NCI-H1436 (cell line): ENCODE measurements around the gene DCUN1D4.

Experiments
- DNase-seq: peaks from one replicate; lab custom pipeline; 2025; lab: John Stamatoyannopoulos, UW

Gene DCUN1D4

DNA sequence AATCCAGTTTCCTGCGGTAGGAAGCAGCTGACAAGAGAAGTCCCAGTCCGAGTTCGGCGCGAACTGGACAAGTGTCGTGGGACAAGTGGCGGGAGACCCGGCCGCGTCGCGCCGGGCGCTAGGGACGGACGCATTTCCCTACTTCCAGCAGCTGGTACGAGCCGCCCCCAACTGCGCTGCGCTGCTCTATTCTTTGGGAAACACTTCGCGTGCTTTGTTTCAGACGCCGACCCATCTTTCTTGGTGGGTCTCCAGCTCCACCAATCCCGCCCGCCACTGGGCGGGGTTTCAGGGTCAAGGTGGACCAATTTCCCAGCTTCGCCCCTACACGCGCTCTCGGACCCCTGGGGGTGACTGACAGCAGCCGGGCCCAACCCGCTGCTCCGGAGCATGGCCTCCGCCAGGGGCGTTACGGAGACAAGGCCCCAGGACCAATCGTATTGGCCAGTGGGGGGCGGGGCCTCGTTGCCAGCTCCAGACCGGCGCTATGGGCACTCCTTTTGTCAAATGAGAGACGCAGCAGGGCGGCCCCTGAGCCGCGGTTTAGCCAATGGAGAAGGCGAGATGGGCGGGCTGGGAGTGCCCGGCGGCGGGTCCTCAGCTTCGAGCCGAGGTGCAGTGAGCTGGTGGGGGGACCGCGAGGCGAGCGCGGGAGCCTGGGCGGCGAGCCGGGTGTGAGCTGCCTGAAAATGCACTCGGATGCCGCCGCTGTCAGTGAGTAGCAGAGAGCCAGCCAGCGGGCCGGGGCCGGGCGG, at the start of gene DCUN1D4:
Gene DCUN1D4, plus strand, starts transcription at position 600 of the 755 bp plus-strand sequence. Its CDS starts 90 bp downstream, at position 690.
- DNase-seq = peak; percentile 99

DNA sequence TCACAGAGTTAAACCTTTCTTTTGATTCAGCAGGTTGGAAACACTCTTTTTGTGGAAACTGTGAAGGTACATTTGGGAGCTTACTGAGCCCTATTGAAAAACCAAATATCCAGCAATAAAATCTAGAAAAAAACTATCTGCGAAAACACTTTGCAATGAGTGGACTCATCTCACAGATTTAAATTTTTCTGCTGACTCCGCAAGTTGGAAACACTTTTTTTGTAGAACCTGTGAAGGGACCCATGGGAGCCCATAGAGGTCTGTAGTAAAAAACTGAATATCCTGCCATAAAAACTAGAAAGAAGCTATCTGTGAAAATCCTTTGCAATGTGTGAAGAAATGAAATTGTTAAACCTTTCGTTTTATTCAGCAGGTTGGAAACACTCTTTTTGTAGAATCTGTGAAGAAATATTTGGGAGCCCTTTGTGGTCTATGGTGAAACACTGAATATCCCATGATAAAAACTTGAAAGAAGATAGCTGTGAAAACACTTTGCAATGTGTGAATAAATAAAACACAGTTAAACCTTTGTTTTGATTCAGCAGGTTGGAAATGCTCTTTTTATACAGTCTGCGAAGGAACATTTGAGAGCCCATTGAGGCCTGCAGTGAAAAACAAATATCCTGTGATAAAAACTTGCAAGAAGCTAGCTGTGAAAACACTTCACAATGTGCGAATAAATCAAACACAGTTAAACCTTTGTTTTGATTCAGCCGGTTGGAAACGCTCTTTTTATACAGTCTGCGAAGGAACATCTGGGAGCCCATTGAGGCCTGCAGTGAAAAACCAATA, 22.3 kb upstream of the DCUN1D4 start:
- DNase-seq = no peak

DNA sequence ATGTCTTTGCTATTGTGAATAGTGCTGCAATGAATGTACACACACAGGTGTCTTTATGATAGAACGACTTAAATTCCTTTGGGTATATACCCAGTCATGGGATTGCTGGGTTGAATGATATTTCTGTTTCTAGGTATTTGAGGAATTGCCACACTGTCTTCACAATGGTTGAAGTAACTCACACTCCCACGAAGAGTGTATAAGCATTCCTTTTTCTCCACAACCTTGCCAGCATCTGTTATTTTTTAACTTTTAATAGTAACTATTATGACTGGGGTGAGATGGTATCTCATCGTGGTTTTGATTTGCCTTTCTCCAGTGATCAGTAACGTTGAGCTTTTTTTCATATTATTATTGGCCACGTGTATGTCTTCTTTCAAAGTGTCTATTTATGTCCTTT, 17.6 kb upstream of the DCUN1D4 start:
- no peak for DNase-seq

DNA sequence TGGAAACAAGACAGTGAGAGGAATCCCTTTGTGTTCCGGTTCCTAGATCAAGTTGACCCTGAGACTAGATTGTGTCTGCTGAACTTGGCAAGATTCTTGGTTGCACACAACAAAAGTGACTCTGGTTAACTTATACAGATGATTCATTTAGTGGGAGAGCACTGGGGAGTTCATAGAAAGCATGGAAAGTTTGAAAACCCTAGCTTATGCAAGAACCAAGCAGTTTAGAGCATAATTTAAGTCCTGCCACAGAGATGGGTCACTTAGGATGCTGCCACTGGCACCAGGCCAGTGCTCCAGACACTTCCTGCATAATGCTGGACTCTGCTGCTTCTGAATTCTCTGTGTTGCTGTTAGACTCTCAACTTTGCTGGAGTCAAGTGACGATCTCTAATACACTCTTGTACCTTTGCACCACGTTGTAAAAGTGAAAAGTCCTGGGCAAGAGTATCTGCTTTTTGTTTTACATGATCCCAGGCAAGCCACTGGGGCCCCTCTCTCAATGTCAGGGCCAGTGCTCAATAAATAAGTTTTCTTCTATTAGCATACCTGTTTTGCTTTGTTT, 12.7 kb upstream of the DCUN1D4 start:
- DNase-seq = no peak

DNA sequence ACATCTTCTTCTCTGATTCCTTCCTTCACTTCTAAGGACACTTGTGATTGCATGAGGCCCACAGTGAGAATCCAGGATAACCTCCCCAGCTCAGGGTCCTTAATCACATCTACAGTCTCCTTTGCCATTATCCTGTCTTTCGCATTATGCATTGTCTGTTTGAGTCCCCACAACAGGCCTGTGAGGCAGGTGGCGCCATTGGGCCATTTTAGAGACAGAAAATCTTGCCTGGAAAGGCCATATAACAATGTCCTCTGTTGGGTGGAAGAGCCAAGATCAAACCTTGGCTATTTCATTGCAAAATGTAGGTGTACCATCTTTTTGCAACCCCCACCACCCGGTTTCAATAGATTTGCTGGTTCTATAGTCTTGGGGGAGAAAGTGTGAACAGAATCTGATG, 11.8 kb upstream of the DCUN1D4 start:
- DNase-seq = peak; percentile 35

DNA sequence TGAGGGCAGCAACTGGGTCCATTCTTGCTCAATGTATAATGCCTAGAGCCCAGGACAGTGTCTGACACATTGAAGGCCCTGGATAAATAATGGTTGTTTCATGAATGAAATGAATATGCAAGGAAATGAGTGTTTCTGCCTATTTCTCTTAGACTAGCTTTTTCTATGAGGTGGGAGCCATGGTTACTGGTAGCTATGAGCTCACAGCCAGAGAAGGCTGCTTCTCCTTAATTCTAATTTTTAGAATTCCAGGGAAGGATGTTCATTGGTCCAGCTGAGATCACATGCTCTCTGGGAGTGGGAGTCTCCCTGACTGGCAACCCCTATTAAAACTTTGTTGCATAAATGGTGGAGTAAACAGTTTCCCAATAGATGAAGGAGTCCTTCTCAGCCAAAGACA, 9.7 kb upstream of the DCUN1D4 start:
- DNase-seq = no peak

DNA sequence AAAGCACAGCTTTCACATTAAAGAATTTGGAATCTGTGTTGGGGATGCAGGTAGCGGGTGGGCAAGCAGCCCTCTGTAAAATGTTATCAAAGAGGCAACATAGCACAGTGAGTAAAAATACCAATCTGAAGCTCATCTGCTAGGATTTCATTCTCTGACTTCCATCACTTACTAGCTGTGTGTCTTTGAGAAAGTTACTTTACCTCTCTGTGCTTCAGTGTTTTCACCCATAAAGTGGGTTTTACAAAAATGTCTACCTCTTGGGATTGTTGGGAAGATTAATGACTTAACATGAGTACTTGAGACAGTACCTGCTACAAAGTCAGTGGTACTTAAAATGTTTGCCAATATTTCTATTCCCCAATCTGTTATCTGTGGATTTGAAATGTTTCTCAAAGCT, 7.9 kb upstream of the DCUN1D4 start:
- DNase-seq = no peak

DNA sequence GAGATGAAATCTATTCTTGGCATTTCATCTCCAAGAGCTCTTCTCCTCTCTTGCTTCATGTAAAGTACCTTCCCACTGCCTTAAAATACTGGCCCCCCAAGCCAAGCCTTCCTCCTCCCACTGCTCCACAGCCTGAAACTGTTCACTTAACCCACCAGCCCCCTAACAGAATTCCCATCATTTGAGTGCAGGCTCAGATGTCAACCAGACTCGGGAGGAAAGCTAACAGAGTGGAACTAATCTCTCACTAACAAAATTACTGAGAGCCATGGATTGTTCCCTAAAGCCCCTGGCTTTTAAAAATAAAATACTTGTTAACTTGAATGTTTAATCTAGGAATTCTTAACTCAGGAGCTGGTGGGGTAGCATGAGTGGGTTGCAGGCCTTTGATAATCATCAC, 7.1 kb upstream of the DCUN1D4 start:
- DNase-seq = no peak

DNA sequence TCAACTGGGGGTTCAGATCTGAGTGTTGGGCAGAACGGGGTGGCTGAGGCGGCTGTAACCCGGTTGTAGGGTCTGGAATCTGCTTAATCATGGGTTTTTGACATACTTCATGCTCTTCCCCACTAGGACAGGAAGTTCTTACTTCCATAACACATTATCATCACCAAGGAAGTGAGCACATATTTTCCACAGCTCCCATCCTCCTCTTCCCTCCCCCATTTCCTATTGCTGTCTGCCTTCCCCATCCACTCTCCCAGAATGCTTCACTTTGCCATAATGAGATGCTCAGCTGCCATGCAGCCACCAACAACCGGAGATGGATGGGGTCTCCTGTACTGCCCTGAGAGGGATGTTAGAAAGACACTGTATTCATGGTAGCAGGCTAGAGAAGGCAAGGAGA, 6.4 kb upstream of the DCUN1D4 start:
- no peak for DNase-seq

DNA sequence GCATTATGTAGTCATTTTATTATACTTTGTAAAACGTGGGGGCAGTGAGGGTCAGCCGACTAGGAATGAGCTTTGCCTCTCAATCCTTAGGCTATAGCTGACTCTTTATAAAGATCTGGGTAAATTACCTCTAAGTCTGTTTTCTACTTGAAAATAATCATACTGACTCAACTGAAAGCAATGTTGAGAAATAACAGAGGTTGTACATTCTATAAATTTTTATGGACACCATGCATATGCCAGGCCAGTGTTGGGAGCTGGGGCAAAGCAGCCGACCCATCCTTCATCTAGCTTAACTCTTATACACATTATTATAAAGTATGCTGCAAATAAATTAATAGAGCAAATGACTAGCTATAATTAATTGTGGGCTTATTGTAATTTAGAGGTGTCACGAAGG, 2.2 kb upstream of the DCUN1D4 start:
- no peak for DNase-seq

DNA sequence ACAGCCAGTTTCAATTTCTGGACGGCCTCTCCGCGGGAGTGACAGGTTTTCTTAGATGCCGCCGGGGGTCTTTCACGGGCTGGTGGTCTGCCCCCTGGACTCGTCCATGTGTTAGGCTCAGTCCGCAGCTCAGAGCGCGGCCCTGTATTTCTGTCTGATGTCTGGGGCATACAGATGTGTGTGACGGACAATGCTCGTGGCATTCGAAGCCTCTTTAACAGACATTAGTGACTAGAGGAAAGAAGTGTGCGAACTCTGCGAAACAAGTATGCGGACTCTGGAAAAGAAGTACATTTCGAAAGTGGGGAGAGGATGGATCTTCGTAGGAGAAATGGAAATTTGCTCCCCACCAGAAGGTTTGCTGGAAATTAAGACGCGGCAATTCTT, 793 bp upstream of the DCUN1D4 start:
- DNase-seq = no peak

DNA sequence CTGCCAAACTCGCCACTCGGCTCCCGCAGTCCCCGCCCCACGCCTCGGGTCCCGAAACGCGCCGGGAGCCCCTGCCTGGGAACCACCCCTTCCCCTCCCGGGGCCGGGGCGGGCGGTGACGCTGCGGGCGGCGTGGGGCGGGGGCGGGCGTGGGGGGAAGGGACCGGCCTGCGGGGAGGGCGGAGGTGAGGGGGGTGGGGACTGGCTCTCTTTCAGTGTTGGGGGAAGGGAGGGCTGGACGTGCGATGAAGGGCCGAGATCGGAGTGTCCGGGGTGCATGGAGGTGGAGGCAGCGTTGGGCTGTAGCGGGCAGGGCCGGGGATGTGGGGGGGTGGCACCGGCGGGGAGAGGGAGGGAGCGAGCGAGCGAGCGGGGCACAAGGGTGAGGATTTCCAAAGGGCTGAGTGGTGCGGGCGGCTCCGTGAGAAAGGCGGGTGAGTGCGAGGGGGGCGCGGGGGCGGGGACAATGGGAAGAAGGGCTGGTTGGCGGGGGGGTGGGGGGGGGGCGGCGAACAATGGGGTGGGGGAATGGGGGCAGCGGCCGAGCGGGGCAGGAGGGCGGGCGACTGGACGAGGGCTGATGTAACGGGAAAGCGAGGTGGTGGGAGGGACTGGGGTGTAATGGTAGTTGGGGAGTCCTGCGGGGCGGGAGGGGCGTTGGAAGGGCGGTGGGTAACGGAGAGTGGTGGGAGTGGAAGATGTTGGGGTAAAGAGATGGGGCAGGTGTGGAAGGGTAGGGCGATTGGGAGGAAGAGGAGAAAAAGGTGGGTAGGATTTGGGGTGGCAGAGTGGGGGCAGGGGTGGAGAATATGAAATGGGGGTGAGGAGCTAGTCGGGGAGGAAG, 578 bp downstream of the DCUN1D4 start:
- DNase-seq = no peak

DNA sequence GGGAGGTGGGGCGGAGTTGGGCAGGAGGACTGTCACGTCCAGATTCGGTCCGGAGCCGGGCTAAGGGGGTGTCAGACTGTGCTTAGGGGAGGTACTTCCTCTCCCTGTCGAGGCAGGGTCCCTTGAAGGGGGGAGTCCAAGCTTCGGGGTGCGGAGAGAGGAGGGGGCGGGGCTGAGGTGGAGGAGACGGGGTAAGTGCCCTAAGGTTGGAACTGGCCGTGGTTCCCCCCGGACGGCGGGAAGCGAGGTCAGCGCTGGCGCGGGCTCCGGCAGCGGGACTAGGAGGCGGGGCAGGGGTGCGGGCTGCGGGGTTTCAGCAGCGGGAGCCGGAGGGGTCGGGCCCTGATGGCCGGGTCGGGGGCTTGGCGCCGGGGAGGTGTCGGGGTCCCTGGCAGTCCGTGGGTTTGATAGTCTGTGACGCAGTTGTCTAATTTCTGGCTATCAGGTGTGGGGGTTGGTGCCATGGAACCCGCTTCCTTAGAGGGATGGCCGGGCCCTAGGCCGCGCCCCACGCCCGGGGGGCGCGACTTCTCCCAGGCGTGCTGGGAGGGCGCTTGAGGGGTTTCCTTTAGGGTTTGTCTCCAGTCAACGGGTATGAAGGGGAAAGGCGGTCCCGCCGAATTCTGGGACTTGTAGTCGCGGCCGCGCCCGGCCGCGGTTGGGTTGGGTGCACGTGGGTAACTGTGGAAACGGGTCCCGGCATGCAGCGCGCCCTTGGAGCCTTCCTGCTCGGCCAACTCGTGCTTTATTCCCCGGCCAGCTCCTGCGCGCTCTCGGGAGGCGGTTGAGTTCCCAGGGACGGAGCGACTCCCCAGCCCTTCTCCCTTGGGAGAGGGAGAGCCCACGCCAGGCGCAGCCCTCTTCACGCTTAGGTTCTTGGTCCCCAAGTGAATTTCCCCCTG, 1.5 kb downstream of the DCUN1D4 start:
- peak; percentile 84 for DNase-seq

DNA sequence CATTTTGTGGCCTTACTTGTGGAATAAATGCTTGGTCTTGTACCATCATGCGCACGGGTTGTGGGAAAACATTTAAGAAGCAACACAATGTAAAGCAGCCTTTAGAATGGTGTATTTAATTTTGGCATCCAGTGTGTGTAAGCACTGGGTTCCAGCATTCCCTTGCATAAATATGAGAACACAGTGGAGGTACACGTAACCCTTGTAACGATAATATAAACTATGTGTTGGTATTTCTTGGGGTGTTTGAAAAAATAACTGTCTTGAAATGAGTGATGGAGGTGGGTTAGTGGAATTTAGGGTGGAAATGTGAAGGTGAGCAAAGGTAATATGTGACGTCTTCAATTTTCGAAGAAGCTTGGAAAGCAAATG, 2.1 kb downstream of the DCUN1D4 start:
- no peak for DNase-seq

DNA sequence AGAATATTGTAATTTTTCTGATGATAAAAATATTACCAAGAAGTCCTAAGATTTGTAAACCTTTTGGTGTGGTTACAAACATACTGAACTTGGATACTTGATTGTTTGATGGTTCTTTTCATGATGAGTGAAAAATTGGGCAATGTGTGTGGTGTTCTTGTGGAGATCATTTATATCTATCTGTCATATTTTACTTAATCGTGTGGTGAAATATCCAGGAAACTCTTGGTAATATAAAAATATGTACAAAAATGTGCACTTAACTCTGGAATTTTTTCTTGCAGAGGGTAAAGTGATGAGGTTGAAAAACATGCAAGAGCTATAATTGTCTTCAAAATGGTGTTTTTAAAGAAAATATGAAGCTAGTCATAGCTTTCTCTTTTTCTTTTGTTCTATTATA, 2.8 kb downstream of the DCUN1D4 start:
- no peak for DNase-seq

DNA sequence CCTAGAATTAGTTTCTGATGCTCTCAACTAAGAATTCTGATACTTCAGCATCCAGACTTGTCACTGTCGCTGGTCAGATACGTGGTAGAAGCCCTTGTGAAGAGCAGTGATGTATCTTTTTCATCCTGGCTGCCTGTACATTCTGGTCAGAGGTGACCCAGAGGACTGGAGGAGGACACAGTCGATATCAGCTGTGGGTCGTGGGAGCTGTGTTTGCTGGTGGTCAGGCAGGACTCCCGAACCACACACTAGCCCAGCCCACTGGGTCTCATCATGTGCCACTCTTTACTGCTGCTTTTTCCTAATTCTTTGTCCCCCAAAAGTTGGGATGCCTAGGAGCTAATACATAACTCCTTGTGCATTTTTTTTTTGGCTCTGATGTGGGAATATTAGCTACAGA, 6.5 kb downstream of the DCUN1D4 start:
- no peak for DNase-seq

DNA sequence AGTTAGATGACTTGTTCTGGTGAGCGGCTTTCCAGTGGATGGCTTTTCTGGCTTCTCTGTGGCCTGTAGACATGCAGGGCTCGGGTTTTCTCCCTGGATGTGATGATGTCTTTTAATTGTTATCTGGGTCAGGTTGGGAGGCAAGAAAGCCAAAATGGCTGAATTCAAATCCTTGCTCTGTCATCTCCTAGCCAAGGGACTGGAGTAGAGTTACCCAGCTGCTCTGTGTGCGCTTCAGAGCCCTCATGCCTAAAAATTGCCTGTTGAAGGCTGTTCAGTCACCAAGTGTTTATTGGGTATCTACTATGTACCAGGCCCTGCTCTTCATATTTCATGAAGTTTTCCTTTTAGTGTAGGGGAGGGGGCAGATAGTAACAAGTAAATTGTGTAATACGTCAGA, 7.3 kb downstream of the DCUN1D4 start:
- DNase-seq = no peak

DNA sequence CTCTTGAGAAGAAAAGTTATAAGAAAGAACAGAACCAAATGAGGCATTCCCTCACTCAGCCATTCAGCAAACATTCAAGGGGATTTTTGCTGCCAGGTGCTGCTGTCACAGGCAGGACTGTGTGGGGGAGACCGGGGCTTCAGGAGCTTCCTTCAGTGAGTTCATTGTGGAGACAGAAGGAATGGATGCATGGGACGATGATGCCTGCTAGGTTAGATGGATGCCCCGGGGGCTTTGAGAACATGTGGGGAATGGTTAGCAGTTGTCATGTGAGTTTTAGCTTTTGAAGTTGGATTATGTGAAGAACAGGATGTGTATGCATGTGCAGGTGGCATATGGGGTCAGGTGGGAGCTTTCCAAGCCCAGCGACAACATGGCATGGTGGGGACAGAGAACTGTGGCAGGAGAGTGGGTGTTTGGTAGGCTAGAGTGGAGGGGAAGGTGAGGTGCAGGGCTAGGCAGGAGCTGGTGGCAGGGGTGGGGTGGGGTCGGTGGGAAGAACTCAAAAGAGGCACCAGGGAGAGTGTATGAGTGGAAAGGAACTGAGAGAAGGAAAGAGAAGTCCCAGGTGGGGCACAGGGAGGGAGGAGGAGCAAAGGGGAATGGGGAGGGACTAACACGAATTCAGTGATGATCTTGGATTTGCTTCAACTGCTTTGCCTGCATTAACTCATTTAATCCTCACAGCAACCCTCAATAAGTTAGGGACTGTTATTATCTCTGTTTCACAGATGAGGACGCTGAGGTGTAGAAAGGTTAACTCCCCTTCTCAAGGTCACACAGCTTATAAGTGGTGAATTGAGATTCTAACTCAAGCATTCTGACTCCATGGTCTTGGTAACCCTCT, 8.4 kb downstream of the DCUN1D4 start:
- DNase-seq = no peak

DNA sequence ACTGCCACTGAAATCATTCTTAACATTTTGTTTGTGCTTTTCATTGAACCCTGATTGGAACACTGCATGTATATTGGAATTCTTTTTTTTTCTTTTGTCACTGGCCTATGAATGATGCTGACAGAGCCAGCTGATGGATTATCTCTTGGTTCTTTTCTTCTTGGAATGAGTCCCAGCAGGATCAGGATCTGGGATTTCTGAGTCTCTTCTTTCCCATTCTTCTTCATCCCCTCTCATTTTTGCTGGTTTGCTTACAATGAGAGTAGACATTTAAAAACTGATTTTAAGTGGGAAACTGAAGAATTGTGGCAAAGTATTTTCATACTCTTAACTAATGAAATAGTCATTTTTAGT, 9.0 kb downstream of the DCUN1D4 start:
- DNase-seq = no peak

DNA sequence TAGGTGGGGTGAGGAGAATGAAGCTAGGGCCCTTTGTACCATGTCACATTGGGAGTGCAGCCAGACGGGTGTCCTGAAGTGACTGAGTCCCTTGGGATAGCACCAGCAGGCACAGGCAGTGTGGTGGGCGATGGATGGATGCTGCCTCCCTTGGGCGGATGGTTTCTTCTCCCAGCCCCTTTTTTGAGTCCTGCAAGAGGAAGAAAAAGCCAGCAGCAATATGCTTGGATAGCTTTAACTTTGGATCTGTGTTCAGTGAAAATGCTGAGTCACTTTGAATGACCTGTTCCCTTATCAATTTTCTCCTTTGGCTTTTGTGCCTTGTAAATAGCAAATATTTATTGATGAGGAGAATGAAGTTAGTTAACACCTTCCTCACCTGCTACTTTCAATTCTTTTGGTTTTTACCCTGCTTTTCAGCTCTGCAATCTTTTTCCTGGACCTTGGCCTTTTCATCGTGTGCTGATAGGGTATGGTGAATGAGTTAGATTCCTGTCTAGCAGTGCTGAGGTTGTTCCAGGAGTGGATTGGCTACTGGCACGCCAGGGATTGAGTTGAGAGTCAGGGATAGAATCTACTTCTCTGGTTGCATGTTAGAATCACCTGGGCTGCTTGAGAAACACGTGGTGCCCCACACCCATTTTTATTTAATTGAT, 10.2 kb downstream of the DCUN1D4 start:
- DNase-seq = peak; percentile 1
